Prostate gland (tissue), 1 donor: ENCODE measurements around the gene KCNIP3.

Experiments
- POLR2A ChIP-seq: fragments of 450-650 bp; IDR thresholded peaks from one replicate; pipeline ENCODE4 v1.6.1; 2016; ENCODE audit warnings: antibody characterized with exemption, mild to moderate bottlenecking
- POLR2AphosphoS5 ChIP-seq: sonication (generic); formaldehyde crosslinking; IDR thresholded peaks from one replicate; pipeline ENCODE4 v1.6.1; 2017; ENCODE audit warnings: antibody characterized with exemption

GRCh38 chr2:95283562-95283961 lies 13.6 kb upstream of the KCNIP3 start:
- TF ChIP-seq POLR2A (no peak), POLR2AphosphoS5 (no peak)
